Activated T-cell treated with anti-CD3 and anti-CD28 coated beads, Interleukin-2, amount 50 U/mL, for 24 hours (primary cell): ENCODE data around the gene SVEP1.

Experiments used
- DNase-seq: peaks from one replicate; pipeline ENCODE4 v3.0.0-alpha.2; 2020
- H3K27ac Mint-ChIP-seq: 2 replicates; pipeline ENCODE4 v1.8.0; 2020; ENCODE audit warnings: mild to moderate bottlenecking, mixed read lengths
- H3K27me3 Mint-ChIP-seq: 2 replicates; pipeline ENCODE4 v1.8.0; 2020; ENCODE audit warnings: mixed read lengths
- H3K36me3 Mint-ChIP-seq: 2 replicates; pipeline ENCODE4 v1.8.0; 2020; ENCODE audit warnings: low read depth, mixed read lengths
- H3K4me1 Mint-ChIP-seq: 2 replicates; pipeline ENCODE4 v1.8.0; 2020; ENCODE audit warnings: low read depth, mixed read lengths
- H3K4me3 Mint-ChIP-seq: 2 replicates; pipeline ENCODE4 v1.8.0; 2020; ENCODE audit warnings: mild to moderate bottlenecking, moderate library complexity, mixed read lengths
- H3K9me3 Mint-ChIP-seq: 2 replicates; pipeline ENCODE4 v1.8.0; 2020; ENCODE audit warnings: mixed read lengths

Gene SVEP1

DNA sequence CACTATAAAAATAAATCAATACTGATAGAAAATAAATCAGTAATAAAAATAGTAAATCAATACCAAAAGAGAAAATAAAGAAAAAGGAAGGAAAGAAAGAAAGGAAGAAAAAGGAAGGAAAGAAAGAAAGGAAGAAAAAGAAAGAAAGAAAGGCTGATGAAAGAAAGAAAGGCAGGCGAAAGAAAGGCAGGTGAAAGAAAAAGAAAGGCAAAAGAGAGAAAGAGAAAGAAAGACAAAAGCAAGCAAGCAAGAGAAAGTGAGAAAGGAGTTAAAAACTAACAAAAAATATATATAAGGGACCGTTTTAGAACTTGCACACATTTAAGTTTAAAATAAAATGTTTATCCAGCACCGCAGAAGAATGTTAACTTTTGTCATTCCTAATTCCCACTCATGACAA lies 116.0 kb downstream of the SVEP1 start:
- peaks cover 1% of the 10 kb centered on the region for H3K4me1 Mint-ChIP-seq
- no peaks in the 10 kb centered on the region for H3K27me3 Mint-ChIP-seq
- H3K9me3 Mint-ChIP-seq = no peaks in the 10 kb centered on the region
- H3K4me3 Mint-ChIP-seq = no peak overlapping the region
- no peaks in the 10 kb centered on the region for H3K36me3 Mint-ChIP-seq
- no peak for DNase-seq
- H3K27ac Mint-ChIP-seq = no peak overlapping the region

DNA sequence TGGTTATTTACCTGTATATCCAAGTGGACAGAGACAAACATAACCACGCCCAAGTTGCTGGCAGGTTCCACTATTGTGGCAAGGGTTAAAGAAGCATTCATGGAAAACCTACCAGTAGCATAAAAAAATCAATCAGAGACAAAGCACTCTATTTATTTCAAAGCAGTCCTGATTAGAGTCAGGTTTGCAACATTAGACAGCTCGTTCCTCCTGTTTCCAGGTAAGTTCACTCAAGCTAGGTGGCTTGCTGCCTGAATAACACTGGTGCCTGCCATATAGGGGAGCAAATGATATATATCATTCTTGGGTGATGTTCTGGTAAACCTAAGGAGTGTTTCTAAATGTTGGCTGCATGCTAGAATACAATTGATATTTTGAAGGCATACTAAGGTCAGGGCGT lies 122.3 kb downstream of the SVEP1 start:
- Mint-ChIP-seq H3K4me1 (no peaks in the 10 kb centered on the region), H3K4me3 (no peak overlapping the region), H3K27me3 (no peaks in the 10 kb centered on the region), H3K27ac (no peak overlapping the region), H3K9me3 (no peaks in the 10 kb centered on the region), H3K36me3 (no peaks in the 10 kb centered on the region)
- DNase-seq = no peak

DNA sequence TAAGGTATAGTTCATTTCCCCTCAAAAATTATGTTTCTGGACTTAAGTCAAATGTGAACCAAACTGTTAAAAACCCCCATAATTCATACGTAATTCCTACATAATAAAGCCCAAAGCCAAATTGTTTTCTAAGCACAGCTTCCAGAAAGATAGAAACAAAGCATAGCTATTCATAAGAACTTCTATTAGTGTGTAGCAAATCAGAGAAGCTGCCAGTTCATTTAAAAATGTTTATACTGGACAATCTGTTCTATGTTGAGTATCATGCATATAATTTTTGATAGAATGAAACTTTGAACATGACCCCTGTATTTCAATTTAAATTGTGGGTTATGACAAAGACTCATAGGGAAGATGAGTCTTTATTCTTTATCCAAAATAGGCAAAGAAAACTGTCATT lies 122.9 kb downstream of the SVEP1 start:
- H3K36me3 Mint-ChIP-seq = no peaks in the 10 kb centered on the region
- H3K4me1 Mint-ChIP-seq = no peaks in the 10 kb centered on the region
- no peak overlapping the region for H3K27ac Mint-ChIP-seq
- H3K4me3 Mint-ChIP-seq = no peak overlapping the region
- DNase-seq = no peak
- H3K9me3 Mint-ChIP-seq = no peaks in the 10 kb centered on the region
- H3K27me3 Mint-ChIP-seq = no peaks in the 10 kb centered on the region

DNA sequence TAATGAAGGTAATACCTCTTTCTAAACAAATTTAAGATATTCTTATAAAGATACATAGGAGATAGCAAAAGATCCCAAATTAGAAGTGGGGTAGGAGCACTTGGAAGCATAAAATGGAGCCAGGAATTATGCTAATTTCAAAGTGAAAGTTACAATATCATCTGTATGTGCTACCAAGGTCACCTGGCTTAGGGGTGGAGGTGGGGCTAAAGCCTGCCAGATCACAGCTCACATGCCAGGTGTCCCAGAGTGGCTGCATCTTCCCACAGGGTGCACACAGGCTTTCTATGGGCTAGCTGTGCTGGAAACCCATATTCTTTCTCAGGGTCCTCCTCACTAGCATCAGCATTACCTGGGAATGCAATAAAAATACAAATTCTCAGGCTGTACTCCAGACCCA lies 123.7 kb downstream of the SVEP1 start:
- Mint-ChIP-seq H3K4me3 (no peak overlapping the region), H3K9me3 (no peaks in the 10 kb centered on the region), H3K36me3 (no peaks in the 10 kb centered on the region), H3K27ac (no peak overlapping the region), H3K27me3 (peaks cover 1% of the 10 kb centered on the region), H3K4me1 (no peaks in the 10 kb centered on the region)
- DNase-seq = no peak

DNA sequence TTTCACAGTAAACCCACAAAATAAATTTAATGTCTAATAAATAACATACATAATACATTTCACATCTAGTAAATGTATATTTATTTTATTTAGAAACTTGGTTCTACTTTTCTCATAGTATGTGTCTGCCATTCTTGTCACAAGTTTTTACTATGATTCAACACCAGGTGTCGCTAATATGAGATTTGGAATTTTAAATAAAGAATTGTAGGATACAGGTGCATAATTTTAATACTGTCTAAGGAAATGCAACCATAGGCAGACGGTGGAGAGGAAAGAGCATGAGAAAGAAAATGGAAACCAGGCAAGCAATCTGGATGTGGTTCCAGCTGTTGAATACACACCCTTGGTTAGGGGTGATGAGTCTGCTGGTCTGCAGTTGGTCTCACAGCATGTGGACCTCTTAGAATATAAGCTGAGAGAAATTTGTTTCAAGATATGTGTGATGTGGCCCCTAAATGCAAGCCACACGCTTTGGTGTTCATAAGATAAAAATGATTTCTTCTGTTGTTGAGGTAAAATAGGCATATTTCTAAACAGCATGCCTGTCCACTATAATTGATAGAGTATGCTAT lies 127.2 kb downstream of the SVEP1 start:
- DNase-seq = no peak
- no peaks in the 10 kb centered on the region for H3K9me3 Mint-ChIP-seq
- peaks cover 5% of the 10 kb centered on the region for H3K27me3 Mint-ChIP-seq

DNA sequence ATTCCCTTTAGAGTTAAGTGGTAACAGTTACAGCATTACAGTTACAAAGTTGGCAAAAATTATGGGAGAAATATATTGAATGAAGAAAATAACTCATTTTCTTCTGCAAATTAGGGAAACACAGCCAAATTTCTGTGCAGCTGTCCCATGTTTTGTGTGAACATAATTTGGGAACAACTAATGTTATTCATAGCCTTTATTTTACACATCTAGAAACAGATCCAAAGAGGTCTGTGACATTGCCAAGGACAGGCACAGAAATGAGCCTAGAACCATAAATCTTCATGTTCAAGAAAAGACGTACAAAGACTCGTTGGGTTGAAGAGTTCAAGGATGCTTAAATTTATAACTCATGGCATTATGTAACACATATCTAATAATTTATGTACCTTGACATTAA lies 127.8 kb downstream of the SVEP1 start:
- H3K4me3 Mint-ChIP-seq = no peak overlapping the region
- H3K4me1 Mint-ChIP-seq = no peaks in the 10 kb centered on the region
- no peak overlapping the region for H3K27ac Mint-ChIP-seq
- peaks cover 5% of the 10 kb centered on the region for H3K27me3 Mint-ChIP-seq
- no peaks in the 10 kb centered on the region for H3K9me3 Mint-ChIP-seq
- H3K36me3 Mint-ChIP-seq = no peaks in the 10 kb centered on the region
- DNase-seq = no peak

More for the DNA sequence above, 127.2 kb downstream of the SVEP1 start:
- Mint-ChIP-seq H3K4me1 (no peaks in the 10 kb centered on the region), H3K27ac (no peak overlapping the region), H3K4me3 (no peak overlapping the region), H3K36me3 (no peaks in the 10 kb centered on the region)

DNA sequence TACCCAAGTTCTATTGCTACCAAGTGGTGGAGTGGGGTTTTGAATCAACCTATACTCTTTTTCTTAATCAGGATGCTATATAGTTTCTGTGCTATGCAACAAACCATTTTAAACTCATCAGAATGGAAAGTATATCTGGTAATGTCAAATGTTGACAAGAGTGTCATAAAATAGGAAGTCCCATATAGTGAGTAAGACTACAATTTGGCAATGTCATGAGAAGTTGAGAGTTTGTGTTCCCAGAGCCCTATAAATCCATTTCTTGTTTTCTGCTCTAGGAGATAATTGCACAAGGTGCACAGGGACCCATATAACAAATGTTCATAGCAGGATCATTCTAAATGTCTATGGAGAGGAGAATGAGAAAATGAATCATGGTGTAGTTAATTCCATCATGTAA lies 132.1 kb downstream of the SVEP1 start:
- no peak for DNase-seq
- no peak overlapping the region for H3K4me3 Mint-ChIP-seq
- H3K27me3 Mint-ChIP-seq = peaks cover 5% of the 10 kb centered on the region
- H3K9me3 Mint-ChIP-seq = peaks cover 4% of the 10 kb centered on the region
- no peaks in the 10 kb centered on the region for H3K36me3 Mint-ChIP-seq
- H3K27ac Mint-ChIP-seq = no peak overlapping the region
- no peaks in the 10 kb centered on the region for H3K4me1 Mint-ChIP-seq

DNA sequence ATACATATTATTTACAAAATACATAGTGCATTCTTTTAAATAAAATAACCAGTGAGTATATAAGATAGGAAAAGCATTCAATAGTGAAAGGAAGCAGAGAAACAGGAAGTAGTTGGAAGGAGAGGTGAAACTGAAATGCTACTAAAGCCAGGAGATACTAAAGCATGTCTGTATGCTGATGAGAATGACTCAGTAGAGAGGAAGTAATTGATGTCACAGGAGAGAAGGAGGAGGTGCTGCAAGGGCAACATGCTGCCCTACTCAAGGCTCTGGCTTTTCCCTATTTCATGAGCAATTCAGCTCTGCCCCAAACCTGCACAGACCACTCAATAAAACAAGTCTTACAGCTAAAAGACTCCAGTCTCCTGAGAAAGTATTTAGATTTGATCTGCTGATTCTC lies 133.4 kb downstream of the SVEP1 start:
- no peak overlapping the region for H3K4me3 Mint-ChIP-seq
- H3K27me3 Mint-ChIP-seq = peaks cover 5% of the 10 kb centered on the region
- no peaks in the 10 kb centered on the region for H3K36me3 Mint-ChIP-seq
- no peak overlapping the region for H3K27ac Mint-ChIP-seq
- H3K4me1 Mint-ChIP-seq = no peaks in the 10 kb centered on the region
- no peak for DNase-seq
- H3K9me3 Mint-ChIP-seq = peaks cover 4% of the 10 kb centered on the region

DNA sequence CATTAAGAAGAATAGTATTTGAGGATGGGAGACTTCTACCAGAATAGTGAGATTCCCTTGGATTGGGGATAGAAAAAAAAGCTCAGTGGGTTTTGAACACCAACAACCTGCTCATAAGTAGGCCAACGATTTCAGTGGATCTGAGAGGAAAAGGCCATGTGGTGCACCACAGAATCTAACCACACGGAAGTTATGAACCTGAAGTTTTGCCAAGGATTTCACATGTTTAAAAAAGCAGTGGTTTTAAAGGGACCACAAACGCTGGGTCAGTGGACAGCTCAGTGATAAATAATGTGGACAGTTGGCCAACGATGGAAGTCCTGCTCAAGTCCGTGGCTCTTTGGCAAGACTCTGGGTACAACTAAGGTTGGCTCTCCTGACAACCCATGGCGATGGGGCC lies 134.6 kb downstream of the SVEP1 start:
- H3K9me3 Mint-ChIP-seq = peaks cover 4% of the 10 kb centered on the region
- no peaks in the 10 kb centered on the region for H3K4me1 Mint-ChIP-seq
- H3K27me3 Mint-ChIP-seq = peaks cover under 1% of the 10 kb centered on the region
- no peak overlapping the region for H3K27ac Mint-ChIP-seq
- no peak for DNase-seq
- no peak overlapping the region for H3K4me3 Mint-ChIP-seq
- H3K36me3 Mint-ChIP-seq = no peaks in the 10 kb centered on the region

DNA sequence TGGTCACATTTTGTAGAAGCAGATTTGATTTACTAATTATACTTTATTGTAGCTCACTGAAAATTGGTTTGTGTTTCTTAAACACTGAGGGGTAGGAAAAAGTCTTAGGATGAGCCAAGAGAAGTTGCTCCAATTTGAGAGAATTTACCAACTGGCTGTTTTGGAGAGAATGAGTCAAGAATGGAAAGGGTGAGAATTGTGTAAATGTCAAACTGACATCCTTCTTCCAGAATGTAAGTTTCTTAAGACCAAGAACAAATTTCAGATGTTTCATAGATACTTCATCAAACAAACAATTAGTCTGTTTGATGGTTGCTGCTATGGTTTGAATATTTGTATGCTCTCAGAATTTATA lies 135.7 kb downstream of the SVEP1 start:
- DNase-seq = no peak
- H3K9me3 Mint-ChIP-seq = peaks cover 4% of the 10 kb centered on the region
- H3K27me3 Mint-ChIP-seq = no peaks in the 10 kb centered on the region
- H3K36me3 Mint-ChIP-seq = no peaks in the 10 kb centered on the region
- no peak overlapping the region for H3K27ac Mint-ChIP-seq
- H3K4me1 Mint-ChIP-seq = no peaks in the 10 kb centered on the region
- no peak overlapping the region for H3K4me3 Mint-ChIP-seq

DNA sequence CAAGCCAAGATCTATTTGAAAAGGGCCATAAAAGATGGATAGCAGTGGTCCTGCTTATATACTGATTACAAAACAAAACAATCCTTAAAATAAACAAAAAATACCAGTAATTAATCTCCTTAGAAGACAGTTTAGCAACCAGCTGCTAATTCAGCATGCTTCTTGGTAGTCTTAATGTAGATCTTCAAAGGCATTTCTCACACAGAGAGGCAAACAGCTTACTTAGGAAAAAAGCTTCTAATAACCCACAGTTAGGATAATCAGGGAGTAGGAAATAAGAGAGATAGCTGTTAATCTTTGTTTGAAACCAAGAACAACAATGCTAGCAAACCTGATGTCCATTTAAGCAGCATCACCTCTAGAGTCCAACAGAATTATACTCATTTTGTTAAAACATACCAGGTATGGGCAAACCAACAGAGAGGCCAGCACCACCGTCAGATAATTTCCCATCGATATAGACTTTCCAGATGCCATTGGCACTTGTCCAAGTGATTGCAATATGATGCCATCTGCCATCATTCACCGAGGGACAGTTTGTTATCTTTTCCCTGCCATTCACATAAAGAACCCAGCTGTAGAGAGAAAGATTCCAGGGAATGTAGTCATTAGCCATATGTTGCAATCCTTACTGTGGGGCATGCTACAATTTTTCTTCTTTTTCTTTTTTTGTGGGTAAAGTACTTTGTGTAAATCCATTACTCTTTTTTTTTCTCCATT lies 136.2 kb downstream of the SVEP1 start:
- Mint-ChIP-seq H3K36me3 (no peaks in the 10 kb centered on the region), H3K27me3 (no peaks in the 10 kb centered on the region), H3K27ac (no peak overlapping the region), H3K9me3 (peaks cover 4% of the 10 kb centered on the region), H3K4me1 (no peaks in the 10 kb centered on the region), H3K4me3 (no peak overlapping the region)
- no peak for DNase-seq

DNA sequence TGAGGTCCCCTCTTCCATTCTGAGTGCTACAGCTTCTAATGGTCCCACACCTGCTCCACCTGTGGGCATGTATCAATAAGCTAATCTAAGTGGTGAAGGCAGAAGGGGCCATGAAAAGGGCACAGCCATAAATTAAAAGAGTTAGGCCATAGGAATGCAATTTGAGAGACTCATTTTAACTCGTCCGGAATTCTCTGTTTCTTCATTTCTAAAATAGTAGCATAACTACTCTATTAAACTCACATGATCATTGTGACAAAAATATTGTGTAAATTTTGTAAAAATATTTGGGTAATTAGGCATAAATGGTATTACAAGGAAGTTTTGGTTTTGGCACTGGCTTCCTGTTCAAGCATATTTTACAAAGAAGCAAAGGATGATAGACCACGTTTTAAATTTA lies 138.7 kb downstream of the SVEP1 start:
- H3K4me1 Mint-ChIP-seq = no peaks in the 10 kb centered on the region
- H3K27me3 Mint-ChIP-seq = no peaks in the 10 kb centered on the region
- no peak for DNase-seq
- no peaks in the 10 kb centered on the region for H3K9me3 Mint-ChIP-seq
- no peak overlapping the region for H3K27ac Mint-ChIP-seq
- no peaks in the 10 kb centered on the region for H3K36me3 Mint-ChIP-seq
- no peak overlapping the region for H3K4me3 Mint-ChIP-seq

DNA sequence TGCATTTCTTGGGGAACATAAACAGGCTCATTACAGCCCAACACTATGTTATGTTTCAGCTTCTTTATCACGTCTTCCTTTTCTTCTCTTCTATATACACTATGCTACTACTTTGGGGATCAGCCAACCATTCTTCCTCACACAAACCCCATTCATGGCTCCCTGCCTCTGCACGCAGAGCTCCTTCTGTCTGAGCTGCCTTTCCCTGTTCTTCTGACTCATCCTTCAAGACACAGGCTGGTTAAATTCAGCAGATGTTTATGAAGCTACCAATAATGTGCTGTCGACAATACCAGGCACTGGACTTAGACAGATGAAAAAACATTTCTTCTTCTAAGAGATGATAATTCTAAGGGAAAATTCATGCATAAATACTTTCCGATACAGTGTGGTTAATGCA lies 139.4 kb downstream of the SVEP1 start:
- DNase-seq = no peak
- Mint-ChIP-seq H3K4me1 (no peaks in the 10 kb centered on the region), H3K27ac (no peak overlapping the region), H3K27me3 (no peaks in the 10 kb centered on the region), H3K9me3 (no peaks in the 10 kb centered on the region), H3K36me3 (no peaks in the 10 kb centered on the region), H3K4me3 (no peak overlapping the region)

DNA sequence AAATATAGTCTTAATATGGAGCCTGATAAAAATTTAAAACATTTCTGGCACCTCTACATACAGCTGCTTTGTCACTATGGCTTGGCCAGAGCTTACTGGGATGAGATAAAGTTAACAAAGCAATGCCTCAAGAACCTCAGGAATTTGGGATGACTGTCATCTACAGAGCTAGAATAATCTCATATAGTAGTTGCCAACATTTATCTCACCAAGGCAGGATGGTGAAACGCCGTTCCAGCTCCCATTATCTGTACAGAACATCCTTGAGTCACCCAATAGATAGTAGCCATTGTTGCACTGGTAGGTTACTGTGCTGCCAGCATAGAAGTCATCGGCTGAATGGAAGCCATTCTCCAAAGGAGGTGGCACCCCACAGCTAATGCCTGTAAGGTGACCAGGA lies 147.3 kb downstream of the SVEP1 start:
- Mint-ChIP-seq H3K36me3 (no peaks in the 10 kb centered on the region), H3K4me1 (peaks cover 1% of the 10 kb centered on the region), H3K4me3 (no peak overlapping the region), H3K9me3 (no peaks in the 10 kb centered on the region), H3K27me3 (no peaks in the 10 kb centered on the region), H3K27ac (no peak overlapping the region)
- DNase-seq = no peak

DNA sequence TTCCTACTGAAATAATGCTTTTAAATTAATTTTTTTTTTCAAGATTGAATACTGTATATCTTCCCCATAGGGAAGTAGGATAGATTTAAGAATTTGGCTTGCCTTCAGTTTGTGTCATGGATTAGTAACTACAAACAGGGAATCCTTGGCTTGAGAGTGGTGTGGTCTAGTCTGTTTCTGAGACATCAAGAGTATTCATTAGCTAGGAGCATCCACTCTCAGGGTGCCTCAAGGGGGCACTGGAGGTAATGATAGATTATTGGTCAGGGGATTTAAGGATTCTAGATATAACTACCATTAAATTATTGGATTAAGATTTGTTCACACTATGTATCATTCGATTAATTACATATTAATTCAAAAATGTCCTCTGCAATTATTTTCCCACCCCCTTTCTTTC lies 150.1 kb downstream of the SVEP1 start:
- no peaks in the 10 kb centered on the region for H3K9me3 Mint-ChIP-seq
- H3K27me3 Mint-ChIP-seq = no peaks in the 10 kb centered on the region
- peaks cover 1% of the 10 kb centered on the region for H3K4me1 Mint-ChIP-seq
- no peak for DNase-seq
- H3K27ac Mint-ChIP-seq = no peak overlapping the region
- no peak overlapping the region for H3K4me3 Mint-ChIP-seq
- H3K36me3 Mint-ChIP-seq = no peaks in the 10 kb centered on the region
